SK-N-SH (cell line): Measurements from ENCODE around the gene PSD. TPM values are rescaled to one million over a fixed set of nuclear protein-coding genes. Genes with fewer than 3 reads are reported as not detected.

Experiments
- CTCF ChIA-PET: fragments of 300-600, 350-600 bp; formaldehyde crosslinking; extraction: SDS; loops from one replicate; lab custom pipeline; 2021; lab: Yijun Ruan, JAX
- POLR2A ChIA-PET: fragments of 350-600 bp; sonication (Branson Sonifier 250); formaldehyde crosslinking; extraction: SDS; loops from one replicate; lab custom pipeline; 2020; ENCODE audit warnings: antibody characterized with exemption, inconsistent platforms; lab: Yijun Ruan, JAX
- DNase-seq: peaks from one replicate; pipeline ENCODE4 v3.0.0; 2012
- H2AFZ ChIP-seq: fragments of 200-600 bp; sonication (generic); 2 replicates; pipeline ENCODE4 v1.8.1; 2016; ENCODE audit warnings: antibody characterized with exemption, mild to moderate bottlenecking, low read depth
- H3F3A ChIP-seq: fragments of 200-600 bp; sonication (generic); replicated peaks from 2 replicates; pipeline ENCODE3; 2016; ENCODE audit warnings: antibody characterized with exemption, mild to moderate bottlenecking; ENCODE audit not compliant: insufficient read depth
- H3K27ac ChIP-seq, 2 experiments: fragments of 200-500 bp in 1 of 2; fragments of 200-600 bp in 1 of 2; sonication (Bioruptor generic) in 1 of 2; sonication (generic), shearing (Covaris generic) in 1 of 2; 2 replicates each; pipeline versions ENCODE4 v1.5.1 to v1.6.1; 2014 to 2016; ENCODE audit warnings: low read depth in 2 of 2, inconsistent platforms in 1 of 2, low read length in 1 of 2, mild to moderate bottlenecking in 1 of 2, mixed read lengths in 1 of 2
- H3K27me3 ChIP-seq: fragments of 200-600 bp; sonication (generic), shearing (Covaris generic); 2 replicates; pipeline ENCODE4 v1.6.1; 2016; ENCODE audit warnings: mixed run types; ENCODE audit not compliant: insufficient read depth
- H3K36me3 ChIP-seq, 2 experiments: fragments of 200-500 bp in 1 of 2; fragments of 200-600 bp in 1 of 2; sonication (Bioruptor generic) in 1 of 2; sonication (generic) in 1 of 2; replicated peaks in 1 of 2; 2 replicates each; pipeline versions ENCODE3 to v1.5.1; 2014 to 2016; ENCODE audit warnings: low read length in 1 of 2, mild to moderate bottlenecking in 1 of 2; ENCODE audit not compliant: insufficient read depth in 2 of 2, control insufficient read depth in 1 of 2
- H3K4me1 ChIP-seq, 2 experiments: fragments of 200-500 bp in 1 of 2; fragments of 200-600 bp in 1 of 2; sonication (Bioruptor generic) in 1 of 2; sonication (generic), shearing (Covaris generic) in 1 of 2; 2 replicates each; pipeline versions ENCODE4 v1.5.1 to v1.6.1; 2014 to 2016; ENCODE audit warnings: low read depth in 1 of 2, low read length in 1 of 2, mixed run types in 1 of 2; ENCODE audit not compliant: insufficient read depth in 2 of 2, control insufficient read depth in 1 of 2
- H3K4me2 ChIP-seq: fragments of 200-600 bp; sonication (generic), shearing (Covaris generic); 2 replicates; pipeline ENCODE4 v1.6.1; 2017; ENCODE audit warnings: mixed run types
- H3K4me3 ChIP-seq, 2 experiments: fragments of 200-500 bp in 1 of 2; fragments of 200-600 bp in 1 of 2; sonication (Bioruptor generic) in 1 of 2; sonication (generic), shearing (Covaris generic) in 1 of 2; 2 replicates each; pipeline versions ENCODE4 v1.5.1 to v1.8.1; 2014 to 2016; ENCODE audit warnings: low read depth in 2 of 2, inconsistent platforms in 1 of 2, low read length in 1 of 2, mild to moderate bottlenecking in 1 of 2, mixed read lengths in 1 of 2, moderate library complexity in 1 of 2
- H3K79me2 ChIP-seq: fragments of 200-600 bp; sonication (generic); 2 replicates; pipeline ENCODE4 v1.8.1; 2017; ENCODE audit warnings: mild to moderate bottlenecking; ENCODE audit not compliant: insufficient read depth
- H3K9ac ChIP-seq: fragments of 200-600 bp; sonication (generic); 2 replicates; pipeline ENCODE4 v1.6.1; 2017; ENCODE audit warnings: mixed run types
- H3K9me2 ChIP-seq: fragments of 200-600 bp; sonication (generic); 2 replicates; pipeline ENCODE4 v1.6.1; 2017; ENCODE audit warnings: mixed run types
- H3K9me3 ChIP-seq: fragments of 200-600 bp; sonication (generic); 2 replicates; pipeline ENCODE4 v1.6.1; 2017; ENCODE audit warnings: mixed run types, mild to moderate bottlenecking, moderate library complexity
- H4K20me1 ChIP-seq: fragments of 200-600 bp; sonication (generic); 2 replicates; pipeline ENCODE4 v1.6.1; 2017; ENCODE audit warnings: mild to moderate bottlenecking, mixed run types; ENCODE audit not compliant: insufficient read depth
- EZH2phosphoT487 ChIP-seq: fragments of 200-600 bp; sonication (generic); IDR thresholded peaks from 2 replicates; pipeline ENCODE4 v1.6.1; 2017; ENCODE audit warnings: low read depth, mixed run types, mild to moderate bottlenecking, antibody characterized with exemption, moderate library complexity, borderline replicate concordance
- FOXM1 ChIP-seq: IDR thresholded peaks from 2 replicates; pipeline ENCODE4 v1.4.0; 2012; ENCODE audit warnings: low read depth, mild to moderate bottlenecking
- GATA2 ChIP-seq: sonication (generic); formaldehyde crosslinking; IDR thresholded peaks from 2 replicates; pipeline ENCODE4 v1.5.0; 2020; ENCODE audit warnings: mild to moderate bottlenecking, missing genetic modification reagents
- MEF2A ChIP-seq: IDR thresholded peaks from 2 replicates; pipeline ENCODE4 v1.4.0; 2012; ENCODE audit warnings: low read depth, borderline replicate concordance
- NFIC ChIP-seq: IDR thresholded peaks from 2 replicates; pipeline ENCODE4 v1.4.0; 2012; ENCODE audit warnings: borderline replicate concordance
- NRF1 ChIP-seq: IDR thresholded peaks from 2 replicates; pipeline ENCODE4 v1.6.1; 2012; ENCODE audit warnings: low read depth, mild to moderate bottlenecking, low read length
- RAD21 ChIP-seq: IDR thresholded peaks from 2 replicates; pipeline ENCODE4 v1.6.1; 2012; ENCODE audit warnings: mild to moderate bottlenecking, low read length
- RCOR1 ChIP-seq: fragments of 150-350 bp; IDR thresholded peaks from 2 replicates; pipeline ENCODE4 v1.6.1; 2017; ENCODE audit warnings: antibody characterized with exemption, low read length
- REST ChIP-seq: IDR thresholded peaks from 2 replicates; pipeline ENCODE4 v1.6.1; 2012; ENCODE audit warnings: mild to moderate bottlenecking, low read depth, low read length, moderate library complexity
- SIN3A ChIP-seq: IDR thresholded peaks from 2 replicates; pipeline ENCODE4 v1.6.1; 2012; ENCODE audit warnings: low read depth, mild to moderate bottlenecking, low read length, moderate library complexity, borderline replicate concordance
- YY1 ChIP-seq: IDR thresholded peaks from 2 replicates; pipeline ENCODE4 v1.4.0; 2012; ENCODE audit warnings: low read depth, mild to moderate bottlenecking
- WGBS: methylation state at CpG from one replicate; pipeline ENCODE4 v1.1.6; 2017; ENCODE audit warnings: low lambda C conversion rate; 5-methylcytosine and 5-hydroxymethylcytosine counted together
- polyA plus RNA-seq, 3 experiments: library from polyadenylated mRNA; depleted of rRNA; stranded (reverse); fragments of >200 nt; gene quantifications; 2 replicates each; pipeline ENCODE4 v1.2.3, GENCODE V29; 2012
- TF ChIP-seq, protein P1 (sequence below): fragments of 200-600 bp; sonication (generic); IDR thresholded peaks from 2 replicates; pipeline ENCODE4 v1.6.1; 2017; ENCODE audit warnings: antibody characterized with exemption, mild to moderate bottlenecking, moderate library complexity
- TF ChIP-seq, protein P2 (sequence below): IDR thresholded peaks from 2 replicates; pipeline ENCODE4 v1.4.0; 2012; ENCODE audit warnings: low read depth, borderline replicate concordance

Gene PSD
- polyA plus RNA-seq, 1 of the 3 experiments (the other 2 are of a cell fraction), result 0.97 TPM

GRCh38 chr10:102381983-102382382 lies 36.6 kb downstream of the PSD start:
- H3K79me2 ChIP-seq, result no peaks in the 10 kb centered on the region
- no peaks in the 10 kb centered on the region for H3K27me3 ChIP-seq
- no peak overlapping the region for H3K9ac ChIP-seq
- no peaks in the 10 kb centered on the region for H4K20me1 ChIP-seq
- no peak for DNase-seq
- ChIA-PET CTCF (interaction anchor here (0.8 to 9.2 kb wide), 8 partner anchors 9 to 213 kb away, joined by 3 to 77 read pairs (median 6); no protein-coding TSS in a partner anchor), POLR2A (no interaction called here)
- peaks cover 0 to 29% of the 10 kb centered on the region in 2 experiments for H3K36me3 ChIP-seq
- H2AFZ ChIP-seq, result no peak overlapping the region
- no peak for TF ChIP-seq SIN3A
- TF ChIP-seq, protein P1, sequence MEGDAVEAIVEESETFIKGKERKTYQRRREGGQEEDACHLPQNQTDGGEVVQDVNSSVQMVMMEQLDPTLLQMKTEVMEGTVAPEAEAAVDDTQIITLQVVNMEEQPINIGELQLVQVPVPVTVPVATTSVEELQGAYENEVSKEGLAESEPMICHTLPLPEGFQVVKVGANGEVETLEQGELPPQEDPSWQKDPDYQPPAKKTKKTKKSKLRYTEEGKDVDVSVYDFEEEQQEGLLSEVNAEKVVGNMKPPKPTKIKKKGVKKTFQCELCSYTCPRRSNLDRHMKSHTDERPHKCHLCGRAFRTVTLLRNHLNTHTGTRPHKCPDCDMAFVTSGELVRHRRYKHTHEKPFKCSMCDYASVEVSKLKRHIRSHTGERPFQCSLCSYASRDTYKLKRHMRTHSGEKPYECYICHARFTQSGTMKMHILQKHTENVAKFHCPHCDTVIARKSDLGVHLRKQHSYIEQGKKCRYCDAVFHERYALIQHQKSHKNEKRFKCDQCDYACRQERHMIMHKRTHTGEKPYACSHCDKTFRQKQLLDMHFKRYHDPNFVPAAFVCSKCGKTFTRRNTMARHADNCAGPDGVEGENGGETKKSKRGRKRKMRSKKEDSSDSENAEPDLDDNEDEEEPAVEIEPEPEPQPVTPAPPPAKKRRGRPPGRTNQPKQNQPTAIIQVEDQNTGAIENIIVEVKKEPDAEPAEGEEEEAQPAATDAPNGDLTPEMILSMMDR, result no peak
- TF ChIP-seq GATA2, result no peak
- TF ChIP-seq REST, result no peak
- no peak for TF ChIP-seq YY1
- TF ChIP-seq RAD21, result no peak
- no peak for TF ChIP-seq RCOR1
- no peak for TF ChIP-seq NFIC
- TF ChIP-seq EZH2phosphoT487, result no peak
- no peak for TF ChIP-seq FOXM1
- no peak for TF ChIP-seq MEF2A
- TF ChIP-seq, all 33 proteins: peak for 0
- H3K4me3 ChIP-seq, result no peak overlapping the region
- H3K9me3 ChIP-seq, result no peaks in the 10 kb centered on the region
- H3K27ac ChIP-seq, result no peak overlapping the region
- H3K9me2 ChIP-seq, result no peaks in the 10 kb centered on the region
- WGBS, result 84% methylated on average over 3 of the region's 9 CpGs
- H3F3A ChIP-seq, result no peaks in the 10 kb centered on the region
- H3K4me2 ChIP-seq, result no peak overlapping the region
- H3K4me1 ChIP-seq, result no peaks in the 10 kb centered on the region; a peak in 1 of 4 replicates

- Histone ChIP-seq H3K4me1 (no peaks in the 10 kb centered on the region), H3K36me3 (peaks cover 8 to 48% of the 10 kb centered on the region in 2 experiments), H4K20me1 (no peaks in the 10 kb centered on the region), H3K27ac (no peak overlapping the region), H3K4me3 (no peak overlapping the region), H3K79me2 (no peaks in the 10 kb centered on the region), H3K9me3 (no peaks in the 10 kb centered on the region), H3K4me2 (no peak overlapping the region), H3K9ac (no peak overlapping the region), H3F3A (no peaks in the 10 kb centered on the region), H3K27me3 (no peaks in the 10 kb centered on the region), H2AFZ (no peak overlapping the region), H3K9me2 (no peaks in the 10 kb centered on the region)
- DNase-seq, result no peak
- TF ChIP-seq, protein P2, sequence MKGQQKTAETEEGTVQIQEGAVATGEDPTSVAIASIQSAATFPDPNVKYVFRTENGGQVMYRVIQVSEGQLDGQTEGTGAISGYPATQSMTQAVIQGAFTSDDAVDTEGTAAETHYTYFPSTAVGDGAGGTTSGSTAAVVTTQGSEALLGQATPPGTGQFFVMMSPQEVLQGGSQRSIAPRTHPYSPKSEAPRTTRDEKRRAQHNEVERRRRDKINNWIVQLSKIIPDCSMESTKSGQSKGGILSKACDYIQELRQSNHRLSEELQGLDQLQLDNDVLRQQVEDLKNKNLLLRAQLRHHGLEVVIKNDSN, result no peak
- TF ChIP-seq NRF1, result no peak
- POLR2A ChIA-PET, result no interaction called here
- WGBS, result 97% methylated on average over 5 of the region's 6 CpGs
- CTCF ChIA-PET, result interaction anchor here (0.9 to 9.2 kb wide), 7 partner anchors 9 to 149 kb away, joined by 3 to 77 read pairs (median 4); no protein-coding TSS in a partner anchor
These were observed 39.2 kb downstream of the PSD start for GRCh38 chr10:102379383-102379782.
